Astrocyte (in vitro differentiated cells and primary cell): ENCODE results near the gene TRPM3. TPM values are rescaled to one million over a fixed set of nuclear protein-coding genes. Genes with fewer than 3 reads are reported as not detected.

Experiments
- DNase-seq: peaks from one replicate; pipeline ENCODE4 v3.0.0-alpha.2; 2010; ENCODE audit warnings: low read depth
- FAIRE-seq: peaks from 2 replicates; lab custom pipeline; 2011; peaks lifted over from hg19 to GRCh38; lab: Jason Lieb, UNC
- H2AFZ ChIP-seq: 2 replicates; pipeline ENCODE4 v1.6.0; 2012; ENCODE audit warnings: low read depth, low read length, inconsistent platforms
- H3K27ac ChIP-seq: 2 replicates; pipeline ENCODE4 v1.5.1; 2011; ENCODE audit warnings: low read depth, low read length, inconsistent platforms
- H3K27me3 ChIP-seq: 2 replicates; pipeline ENCODE4 v1.6.0; 2011; ENCODE audit warnings: low read length, inconsistent platforms; ENCODE audit not compliant: insufficient read depth
- H3K36me3 ChIP-seq: 2 replicates; pipeline ENCODE4 v1.5.1; 2011; ENCODE audit warnings: low read length, inconsistent platforms; ENCODE audit not compliant: insufficient read depth
- H3K4me1 ChIP-seq: 2 replicates; pipeline ENCODE4 v1.5.1; 2011; ENCODE audit warnings: low read length, inconsistent platforms; ENCODE audit not compliant: insufficient read depth
- H3K4me2 ChIP-seq: 2 replicates; pipeline ENCODE4 v1.6.0; 2012; ENCODE audit warnings: low read length, inconsistent platforms
- H3K4me3 ChIP-seq: 2 replicates; pipeline ENCODE4 v1.5.1; 2011; ENCODE audit warnings: low read depth, mild to moderate bottlenecking, low read length, inconsistent platforms; ENCODE audit not compliant: insufficient read depth
- H3K79me2 ChIP-seq: 2 replicates; pipeline ENCODE4 v1.6.0; 2012; ENCODE audit warnings: mild to moderate bottlenecking, low read length, inconsistent platforms; ENCODE audit not compliant: insufficient read depth
- H3K9ac ChIP-seq: 2 replicates; pipeline ENCODE4 v1.6.0; 2012; ENCODE audit warnings: mild to moderate bottlenecking, low read length, inconsistent platforms
- H3K9me3 ChIP-seq: 2 replicates; pipeline ENCODE4 v1.5.1; 2012; ENCODE audit warnings: low read depth, mild to moderate bottlenecking, low read length, inconsistent platforms; ENCODE audit not compliant: insufficient read depth
- H4K20me1 ChIP-seq: 2 replicates; pipeline ENCODE4 v1.6.0; 2012; ENCODE audit warnings: low read length, inconsistent platforms; ENCODE audit not compliant: insufficient read depth
- H3K27ac Mint-ChIP-seq: one replicate; pipeline ENCODE4 v1.8.0; 2021; ENCODE audit warnings: mild to moderate bottlenecking, mixed read lengths; ENCODE audit not compliant: unreplicated experiment
- H3K27me3 Mint-ChIP-seq: one replicate; pipeline ENCODE4 v1.8.0; 2021; ENCODE audit warnings: low read depth, mixed read lengths; ENCODE audit not compliant: unreplicated experiment
- H3K36me3 Mint-ChIP-seq: one replicate; pipeline ENCODE4 v1.8.0; 2021; ENCODE audit warnings: low read depth, mixed read lengths; ENCODE audit not compliant: unreplicated experiment
- H3K4me1 Mint-ChIP-seq: one replicate; pipeline ENCODE4 v1.8.0; 2021; ENCODE audit warnings: low read depth, mixed read lengths; ENCODE audit not compliant: unreplicated experiment
- H3K4me3 Mint-ChIP-seq: one replicate; pipeline ENCODE4 v1.8.0; 2021; ENCODE audit warnings: mild to moderate bottlenecking, moderate library complexity, mixed read lengths; ENCODE audit not compliant: unreplicated experiment
- H3K9me3 Mint-ChIP-seq: one replicate; pipeline ENCODE4 v1.8.0; 2021; ENCODE audit warnings: mild to moderate bottlenecking, mixed read lengths; ENCODE audit not compliant: unreplicated experiment
- EZH2 ChIP-seq: IDR thresholded peaks from 2 replicates; pipeline ENCODE4 v1.6.1; 2012; ENCODE audit warnings: mild to moderate bottlenecking, low read length, inconsistent platforms; ENCODE audit not compliant: insufficient read depth
- total RNA-seq: library from RNA; stranded (reverse); gene quantifications from 2 replicates; pipeline ENCODE4 v1.2.1, GENCODE V29; 2021
- TF ChIP-seq, protein P1 (sequence below): IDR thresholded peaks from 2 replicates; pipeline ENCODE4 v1.5.1; 2011; ENCODE audit warnings: low read depth, mild to moderate bottlenecking, inconsistent platforms, low read length, moderate library complexity; ENCODE audit not compliant: insufficient read depth

The TRPM3 gene
- total RNA-seq, 1 donor from 2014 or later = 0.14 TPM

DNA sequence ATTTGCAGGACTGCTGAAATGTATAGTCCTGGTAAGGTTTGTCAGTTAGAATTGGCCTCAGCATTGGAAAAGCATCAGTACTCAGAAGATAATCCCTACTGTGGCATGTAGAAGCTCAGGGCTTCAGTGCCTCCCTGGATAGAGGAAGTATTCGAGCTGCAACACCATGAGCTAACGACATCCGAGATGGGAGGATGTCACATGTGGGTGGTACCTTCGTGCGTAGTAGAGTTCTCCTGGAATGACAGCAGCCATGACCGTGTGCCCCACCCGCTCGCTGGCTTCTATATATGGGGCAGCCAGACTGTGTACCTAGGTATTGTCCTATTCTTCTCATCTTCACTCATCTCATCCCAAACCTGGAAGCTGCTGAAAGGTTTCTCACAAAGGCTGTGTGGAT lies 361.2 kb downstream of the TRPM3 start:
- Histone ChIP-seq H3K9me3 (no peaks in the 10 kb centered on the region), H3K4me3 (no peak overlapping the region), H3K4me2 (no peak overlapping the region), H3K36me3 (no peaks in the 10 kb centered on the region), H4K20me1 (no peaks in the 10 kb centered on the region), H3K9ac (no peak overlapping the region), H3K79me2 (no peaks in the 10 kb centered on the region), H2AFZ (no peak overlapping the region), H3K27ac (no peak overlapping the region), H3K4me1 (no peaks in the 10 kb centered on the region), H3K27me3 (no peaks in the 10 kb centered on the region)
- Mint-ChIP-seq H3K4me3 (no peak overlapping the region), H3K4me1 (no peaks in the 10 kb centered on the region), H3K9me3 (no peaks in the 10 kb centered on the region), H3K27ac (no peak overlapping the region), H3K27me3 (no peaks in the 10 kb centered on the region), H3K36me3 (no peaks in the 10 kb centered on the region)
- DNase-seq = no peak
- TF ChIP-seq, protein P1, sequence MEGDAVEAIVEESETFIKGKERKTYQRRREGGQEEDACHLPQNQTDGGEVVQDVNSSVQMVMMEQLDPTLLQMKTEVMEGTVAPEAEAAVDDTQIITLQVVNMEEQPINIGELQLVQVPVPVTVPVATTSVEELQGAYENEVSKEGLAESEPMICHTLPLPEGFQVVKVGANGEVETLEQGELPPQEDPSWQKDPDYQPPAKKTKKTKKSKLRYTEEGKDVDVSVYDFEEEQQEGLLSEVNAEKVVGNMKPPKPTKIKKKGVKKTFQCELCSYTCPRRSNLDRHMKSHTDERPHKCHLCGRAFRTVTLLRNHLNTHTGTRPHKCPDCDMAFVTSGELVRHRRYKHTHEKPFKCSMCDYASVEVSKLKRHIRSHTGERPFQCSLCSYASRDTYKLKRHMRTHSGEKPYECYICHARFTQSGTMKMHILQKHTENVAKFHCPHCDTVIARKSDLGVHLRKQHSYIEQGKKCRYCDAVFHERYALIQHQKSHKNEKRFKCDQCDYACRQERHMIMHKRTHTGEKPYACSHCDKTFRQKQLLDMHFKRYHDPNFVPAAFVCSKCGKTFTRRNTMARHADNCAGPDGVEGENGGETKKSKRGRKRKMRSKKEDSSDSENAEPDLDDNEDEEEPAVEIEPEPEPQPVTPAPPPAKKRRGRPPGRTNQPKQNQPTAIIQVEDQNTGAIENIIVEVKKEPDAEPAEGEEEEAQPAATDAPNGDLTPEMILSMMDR = no peak
- no peak for TF ChIP-seq EZH2
- FAIRE-seq = no peak

GRCh38 chr9:70753311-70753710 lies 368.1 kb downstream of the TRPM3 start:
- no peak for FAIRE-seq
- TF ChIP-seq EZH2 = no peak
- TF ChIP-seq, protein P1 = no peak
- no peak overlapping the region for H3K4me3 Mint-ChIP-seq

DNA sequence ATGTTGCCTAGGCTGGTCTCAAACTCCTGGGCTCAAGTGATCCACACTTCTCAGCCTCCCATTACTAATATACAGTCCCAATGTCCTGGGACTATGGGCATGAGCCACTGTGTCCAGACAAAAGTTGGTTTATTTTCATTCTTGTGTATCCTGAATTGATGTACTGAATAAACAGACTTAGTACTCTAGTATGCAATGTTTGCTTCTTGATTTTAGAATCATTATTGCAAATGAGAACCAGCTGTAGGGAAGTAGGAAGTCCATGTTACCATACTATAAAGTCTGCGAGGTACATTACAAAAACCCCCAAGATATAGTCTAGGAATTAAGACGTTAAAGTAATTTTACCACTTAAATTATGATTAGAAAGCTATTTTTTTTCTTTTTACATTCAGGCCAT lies 372.4 kb downstream of the TRPM3 start:
- Mint-ChIP-seq H3K4me3 (no peak overlapping the region), H3K27me3 (no peaks in the 10 kb centered on the region), H3K36me3 (no peaks in the 10 kb centered on the region), H3K4me1 (no peaks in the 10 kb centered on the region), H3K9me3 (no peaks in the 10 kb centered on the region), H3K27ac (no peak overlapping the region)
- TF ChIP-seq, protein P1 = no peak
- TF ChIP-seq EZH2 = no peak
- Histone ChIP-seq H3K4me1 (no peaks in the 10 kb centered on the region), H3K27me3 (no peaks in the 10 kb centered on the region), H3K36me3 (no peaks in the 10 kb centered on the region), H4K20me1 (no peaks in the 10 kb centered on the region), H3K4me2 (no peak overlapping the region), H3K9me3 (no peaks in the 10 kb centered on the region), H2AFZ (no peak overlapping the region), H3K79me2 (no peaks in the 10 kb centered on the region), H3K9ac (no peak overlapping the region), H3K27ac (no peak overlapping the region), H3K4me3 (no peak overlapping the region)
- DNase-seq = no peak
- FAIRE-seq = no peak

More at GRCh38 chr9:70753311-70753710, 368.1 kb downstream of the TRPM3 start:
- H3K4me1 ChIP-seq = no peaks in the 10 kb centered on the region
- no peaks in the 10 kb centered on the region for H4K20me1 ChIP-seq
- H3K4me3 ChIP-seq = no peak overlapping the region
- no peak overlapping the region for H3K27ac ChIP-seq
- H3K36me3 ChIP-seq = no peaks in the 10 kb centered on the region
- H2AFZ ChIP-seq = no peak overlapping the region
- Mint-ChIP-seq H3K27ac (no peak overlapping the region), H3K9me3 (no peaks in the 10 kb centered on the region), H3K4me1 (no peaks in the 10 kb centered on the region), H3K36me3 (no peaks in the 10 kb centered on the region), H3K27me3 (no peaks in the 10 kb centered on the region)
- H3K9me3 ChIP-seq = no peaks in the 10 kb centered on the region
- no peaks in the 10 kb centered on the region for H3K27me3 ChIP-seq
- DNase-seq = no peak
- H3K79me2 ChIP-seq = no peaks in the 10 kb centered on the region
- no peak overlapping the region for H3K9ac ChIP-seq
- no peak overlapping the region for H3K4me2 ChIP-seq
